A549 treated with GW870086 at 1 μM for 4 hours (cell line): ENCODE measurements around the gene HOXB13. TPM values are rescaled to one million over a fixed set of nuclear protein-coding genes. Genes with fewer than 3 reads are reported as not detected.

Experiments used
- total RNA-seq: library from RNA; stranded (reverse); fragments of 200-300 nt; extraction: Qiagen RNA extraction; gene quantifications from 5 replicates; pipeline ENCODE4 v1.2.3, GENCODE V29; 2022; ENCODE audit warnings: low read depth

Gene HOXB13
- 1.8 to 2.3 TPM (median 2.1 TPM) in 5 replicates for total RNA-seq

GRCh38 chr17:48728232-48729231 lies at the start of gene HOXB13:
Gene HOXB13 (minus strand): TSS chr17:48728750. CDS start chr17:48728593, 157 bp downstream.

DNA sequence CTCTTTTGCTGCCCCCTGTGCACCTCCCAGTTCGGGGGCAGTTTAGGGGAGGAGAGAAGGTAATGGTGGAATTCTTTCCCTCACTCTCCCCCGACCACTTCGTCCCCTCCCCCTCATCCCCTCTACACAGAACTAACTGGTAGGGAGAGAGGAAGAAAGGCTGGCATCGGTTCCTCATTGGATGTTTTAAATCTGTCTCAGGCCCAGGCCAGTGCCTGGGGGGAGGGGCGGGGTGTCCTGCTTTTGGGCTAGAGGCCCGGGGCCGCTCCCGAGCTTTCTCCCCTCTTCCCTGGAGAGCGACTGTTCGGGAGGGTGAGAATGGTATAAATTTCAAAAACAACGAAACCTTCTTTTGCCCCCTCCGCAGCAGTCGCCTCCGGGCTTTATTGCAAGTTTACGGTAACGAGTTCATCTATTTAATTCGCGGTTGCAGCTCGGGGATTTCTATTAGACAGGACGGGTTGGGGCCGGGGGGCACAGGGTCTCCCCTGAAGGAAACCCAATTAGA lies 5.6 kb downstream of the HOXB13 start, which contains the start of gene PRAC2:
Gene PRAC2, plus strand, starts transcription at position 271 of the 508 bp plus-strand sequence. CDS start 1,226 bp downstream, outside the sequence.

DNA sequence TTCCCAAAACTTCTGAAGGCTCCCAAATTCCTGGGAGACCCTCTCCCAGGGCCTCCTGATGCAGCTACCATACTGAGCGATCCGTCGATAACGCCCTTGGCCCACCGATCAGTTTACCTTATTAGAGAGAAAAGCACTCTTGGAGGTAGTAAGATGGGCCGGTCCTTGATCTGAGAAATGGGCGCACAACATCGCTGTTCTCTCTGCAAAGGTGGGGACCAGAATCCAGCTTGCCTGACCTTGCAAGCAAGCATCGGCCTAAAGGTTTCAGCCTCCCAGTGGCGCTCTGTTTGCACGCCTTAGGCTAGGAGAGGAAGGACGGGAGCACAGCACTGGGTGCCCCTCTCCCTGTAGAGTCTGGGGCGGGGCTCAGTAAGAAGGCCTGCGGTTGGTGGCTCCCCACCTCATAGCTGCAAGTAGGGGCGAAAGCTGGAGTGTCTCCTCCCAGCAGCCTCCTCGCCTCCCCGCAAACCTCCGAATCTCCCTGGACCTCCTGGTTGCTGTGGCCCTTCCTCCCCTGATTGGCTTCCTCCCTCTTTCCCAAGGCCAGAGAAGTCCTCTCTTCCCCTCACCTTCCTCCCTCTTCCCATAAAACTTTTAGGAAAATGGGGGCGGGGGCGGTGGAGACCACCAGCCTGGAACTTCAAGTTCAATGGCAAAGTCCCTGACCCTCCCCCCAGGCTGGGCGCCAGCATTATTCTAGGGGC lies 6.2 kb downstream of the HOXB13 start, which contains the start of gene PRAC1:
Gene PRAC1, minus strand, starts transcription at position 318 of the 707 bp plus-strand sequence. Its CDS starts 126 bp downstream, at position 192.

Other genes starting within 250 kb of the HOXB13 start
- not detected in 5 replicates for gene HOXB1, start 197.7 kb downstream of the HOXB13 start, total RNA-seq
- 0.32 to 1.0 TPM (median 0.43 TPM) in 5 replicates for gene HOXB2, start 183.6 kb downstream of the HOXB13 start, total RNA-seq
- 0.07 to 0.13 TPM (median 0.11 TPM) in 4 of 5 replicates, not detected in the other for gene HOXB4, start 150.4 kb downstream of the HOXB13 start, total RNA-seq
- gene HOXB3, start 138.5 kb downstream of the HOXB13 start, total RNA-seq = 4.6 to 6.5 TPM (median 5.2 TPM) in 5 replicates
- 1.7 to 2.5 TPM (median 2.2 TPM) in 5 replicates for gene HOXB5, start 135.0 kb downstream of the HOXB13 start, total RNA-seq
- 3.5 to 6.3 TPM (median 5.4 TPM) in 5 replicates for gene HOXB6, start 123.8 kb downstream of the HOXB13 start, total RNA-seq
- gene HOXB7, start 117.7 kb downstream of the HOXB13 start, total RNA-seq = 29.6 to 32.2 TPM (median 30.8 TPM) in 5 replicates
- gene HOXB8, start 113.5 kb downstream of the HOXB13 start, total RNA-seq = 6.9 to 8.8 TPM (median 8.2 TPM) in 5 replicates
- 7.2 to 7.5 TPM (median 7.3 TPM) in 5 replicates for gene HOXB9, start 102.4 kb downstream of the HOXB13 start, total RNA-seq
- not detected in 5 replicates for gene PRAC1, start 6.2 kb downstream of the HOXB13 start, total RNA-seq
- not detected in 5 replicates for gene PRAC2, start 5.6 kb downstream of the HOXB13 start, total RNA-seq
- 0.74 to 1.3 TPM (median 0.95 TPM) in 5 replicates for gene TTLL6, start 88.5 kb upstream of the HOXB13 start, total RNA-seq
- gene CALCOCO2, start 102.3 kb upstream of the HOXB13 start, total RNA-seq = 62.5 to 81.6 TPM (median 75.6 TPM) in 5 replicates
- gene ATP5MC1, start 164.0 kb upstream of the HOXB13 start, total RNA-seq = 506 to 704 TPM (median 555 TPM) in 5 replicates
- gene UBE2Z, start 179.7 kb upstream of the HOXB13 start, total RNA-seq = 122 to 128 TPM (median 124 TPM) in 5 replicates
- 294 to 355 TPM (median 316 TPM) in 5 replicates for gene SNF8, start 216.1 kb upstream of the HOXB13 start, total RNA-seq
- 4.1 to 6.1 TPM (median 4.6 TPM) in 5 replicates for gene GIP, start 239.8 kb upstream of the HOXB13 start, total RNA-seq